OCI-LY3 (cell line): ENCODE data around the gene BRAT1.

ENCODE experiments used
- H2AFZ ChIP-seq: fragments of 200-600, 300-600 bp; shearing (Covaris generic); 2 replicates; pipeline ENCODE4 v1.6.0; 2014; ENCODE audit warnings: antibody characterized with exemption, low read depth, low read length
- H3K27ac ChIP-seq: fragments of 200-600, 300-600 bp; sonication (generic); 2 replicates; pipeline ENCODE4 v1.5.1; 2014; ENCODE audit warnings: mild to moderate bottlenecking, low read length, moderate library complexity, mixed read lengths
- H3K27me3 ChIP-seq: fragments of 200-600, 300-600 bp; sonication (generic); 2 replicates; pipeline ENCODE4 v1.6.1; 2014; ENCODE audit warnings: low read depth, low read length, mixed read lengths
- H3K36me3 ChIP-seq: fragments of 200-600, 300-600 bp; sonication (generic); replicated peaks from 2 replicates; pipeline ENCODE3; 2014; ENCODE audit warnings: low read depth, low read length, mixed read lengths
- H3K4me1 ChIP-seq: fragments of 300-600, 200-600 bp; sonication (generic); 2 replicates; pipeline ENCODE4 v1.6.1; 2014; ENCODE audit warnings: low read length, mixed read lengths
- H3K4me2 ChIP-seq: fragments of 200-600, 300-600 bp; sonication (generic); 2 replicates; pipeline ENCODE4 v1.6.1; 2014; ENCODE audit warnings: low read length, mixed read lengths
- H3K4me3 ChIP-seq: fragments of 300-600, 200-600 bp; sonication (generic); 2 replicates; pipeline ENCODE4 v1.5.1; 2014; ENCODE audit warnings: antibody characterized with exemption, mild to moderate bottlenecking, low read length, moderate library complexity
- H3K79me2 ChIP-seq: fragments of 300-600, 200-600 bp; shearing (Covaris generic); 2 replicates; pipeline ENCODE4 v1.6.1; 2014; ENCODE audit warnings: mild to moderate bottlenecking, low read length, mixed read lengths
- H3K9ac ChIP-seq: fragments of 300-600, 200-600 bp; shearing (Covaris generic); 2 replicates; pipeline ENCODE4 v1.6.0; 2014; ENCODE audit warnings: mild to moderate bottlenecking, low read length, moderate library complexity
- H3K9me3 ChIP-seq: fragments of 200-600, 300-600 bp; shearing (Covaris generic); 2 replicates; pipeline ENCODE4 v1.6.1; 2014; ENCODE audit warnings: low read length, mixed read lengths; ENCODE audit not compliant: insufficient read depth
- H4K20me1 ChIP-seq: fragments of 200-600, 300-600 bp; sonication (generic); 2 replicates; pipeline ENCODE4 v1.6.1; 2016; ENCODE audit warnings: low read length, mixed read lengths; ENCODE audit not compliant: insufficient read depth
- CTCF ChIP-seq: fragments of 200-600, 300-600 bp; sonication (generic); IDR thresholded peaks from 2 replicates; pipeline ENCODE4 v1.5.1; 2014; ENCODE audit warnings: antibody characterized with exemption, low read length, low read depth
- EZH2phosphoT487 ChIP-seq: fragments of 200-600 bp; shearing (Covaris generic); IDR thresholded peaks from 2 replicates; pipeline ENCODE4 v1.6.1; 2018; ENCODE audit warnings: antibody characterized with exemption, mixed run types, low read depth

BRAT1 gene

GRCh38 chr7:2542916-2543871, 12.1 kb downstream of the BRAT1 start:
- no peak overlapping the region for H3K4me2 ChIP-seq

GRCh38 chr7:2542011-2542915, 13.1 kb downstream of the BRAT1 start:
- no peaks in the 10 kb centered on the region for H4K20me1 ChIP-seq
- no peaks in the 10 kb centered on the region for H3K4me1 ChIP-seq
- no peak overlapping the region for H3K4me3 ChIP-seq
- no peak overlapping the region for H3K27ac ChIP-seq
- no peak overlapping the region for H3K4me2 ChIP-seq
- no peaks in the 10 kb centered on the region for H3K27me3 ChIP-seq
- H3K9ac ChIP-seq, result no peak overlapping the region
- no peaks in the 10 kb centered on the region for H3K9me3 ChIP-seq
- no peaks in the 10 kb centered on the region for H3K79me2 ChIP-seq
- peaks cover 10% of the 10 kb centered on the region for H3K36me3 ChIP-seq
- TF ChIP-seq CTCF (no peak), EZH2phosphoT487 (no peak)
- no peak overlapping the region for H2AFZ ChIP-seq

More at GRCh38 chr7:2542916-2543871, 12.1 kb downstream of the BRAT1 start:
- H3K79me2 ChIP-seq, result no peaks in the 10 kb centered on the region
- peaks cover 12% of the 10 kb centered on the region for H3K36me3 ChIP-seq
- no peak overlapping the region for H3K9ac ChIP-seq
- no peaks in the 10 kb centered on the region for H4K20me1 ChIP-seq
- no peaks in the 10 kb centered on the region for H3K27me3 ChIP-seq
- H3K4me1 ChIP-seq, result no peaks in the 10 kb centered on the region
- H3K27ac ChIP-seq, result no peak overlapping the region
- TF ChIP-seq CTCF (no peak), EZH2phosphoT487 (no peak)
- no peak overlapping the region for H3K4me3 ChIP-seq
- no peaks in the 10 kb centered on the region for H3K9me3 ChIP-seq
- no peak overlapping the region for H2AFZ ChIP-seq

- no peaks in the 10 kb centered on the region for H3K9me3 ChIP-seq
- no peak overlapping the region for H3K4me3 ChIP-seq
- H3K27me3 ChIP-seq, result no peaks in the 10 kb centered on the region
- peaks cover 6% of the 10 kb centered on the region for H3K36me3 ChIP-seq
- H3K9ac ChIP-seq, result no peak overlapping the region
- no peaks in the 10 kb centered on the region for H4K20me1 ChIP-seq
- no peak overlapping the region for H2AFZ ChIP-seq
- no peak overlapping the region for H3K27ac ChIP-seq
- no peak overlapping the region for H3K4me2 ChIP-seq
- TF ChIP-seq EZH2phosphoT487 (no peak), CTCF (no peak)
- no peaks in the 10 kb centered on the region for H3K4me1 ChIP-seq
- H3K79me2 ChIP-seq, result no peaks in the 10 kb centered on the region
These were observed 13.9 kb downstream of the BRAT1 start for GRCh38 chr7:2541291-2542010.
